HEK293 (cell line): ENCODE data around the gene CMC1.

Source experiments
- IKZF3 ChIP-seq: fragments of 450-650 bp; IDR thresholded peaks from 2 replicates; pipeline ENCODE4 v1.5.0; 2018; ENCODE audit warnings: missing biosample characterization, mild to moderate bottlenecking, missing genetic modification characterization, moderate library complexity
- SP3 ChIP-seq: fragments of 450-650 bp; formaldehyde crosslinking; IDR thresholded peaks from 2 replicates; pipeline ENCODE4 v1.5.1; 2016; ENCODE audit warnings: missing biosample characterization, missing genetic modification characterization
- ZBTB1 ChIP-seq: fragments of 450-650 bp; formaldehyde crosslinking; IDR thresholded peaks from 2 replicates; pipeline ENCODE4 v1.5.1; 2016; ENCODE audit warnings: missing biosample characterization, missing genetic modification characterization
- ZNF169 ChIP-seq: fragments of 450-650 bp; formaldehyde crosslinking; IDR thresholded peaks from 2 replicates; pipeline ENCODE4 v1.5.1; 2016; ENCODE audit warnings: missing biosample characterization, missing genetic modification characterization
- ZNF239 ChIP-seq: fragments of 450-650 bp; formaldehyde crosslinking; IDR thresholded peaks from 2 replicates; pipeline ENCODE4 v1.5.1; 2016; ENCODE audit warnings: missing biosample characterization, missing genetic modification characterization
- ZNF341 ChIP-seq: fragments of 450-650 bp; formaldehyde crosslinking; IDR thresholded peaks from 2 replicates; pipeline ENCODE4; 2016; ENCODE audit warnings: low read depth, missing biosample characterization, missing genetic modification characterization
- ZNF366 ChIP-seq: fragments of 450-650 bp; formaldehyde crosslinking; conservative IDR thresholded peaks from 2 replicates; pipeline ENCODE4 v1.5.1; 2016; ENCODE audit warnings: missing biosample characterization, missing genetic modification characterization
- ZNF416 ChIP-seq: fragments of 450-650 bp; formaldehyde crosslinking; IDR thresholded peaks from 2 replicates; pipeline ENCODE4 v1.5.1; 2016; ENCODE audit warnings: missing biosample characterization, missing genetic modification characterization
- ZNF426 ChIP-seq: fragments of 450-650 bp; formaldehyde crosslinking; IDR thresholded peaks from 2 replicates; pipeline ENCODE4 v1.5.1; 2017; ENCODE audit warnings: missing biosample characterization, missing genetic modification characterization, mild to moderate bottlenecking, inconsistent platforms, moderate library complexity
- ZNF473 ChIP-seq: fragments of 450-650 bp; formaldehyde crosslinking; IDR thresholded peaks from 2 replicates; pipeline ENCODE4 v1.5.1; 2017; ENCODE audit warnings: missing biosample characterization, missing genetic modification characterization
- ZNF549 ChIP-seq: fragments of 450-650 bp; IDR thresholded peaks from 2 replicates; pipeline ENCODE4 v1.5.1; 2018; ENCODE audit warnings: missing biosample characterization, missing genetic modification characterization, mild to moderate bottlenecking, inconsistent platforms, moderate library complexity
- ZNF585B ChIP-seq: fragments of 450-650 bp; formaldehyde crosslinking; IDR thresholded peaks from 2 replicates; pipeline ENCODE4 v1.5.1; 2016; ENCODE audit warnings: missing biosample characterization, missing genetic modification characterization
- ZNF596 ChIP-seq: fragments of 450-650 bp; IDR thresholded peaks from 2 replicates; pipeline ENCODE4 v1.5.0; 2018; ENCODE audit warnings: missing biosample characterization, mild to moderate bottlenecking, missing genetic modification characterization, moderate library complexity
- ZNF664 ChIP-seq: fragments of 450-650 bp; formaldehyde crosslinking; IDR thresholded peaks from 2 replicates; pipeline ENCODE4 v1.5.1; 2016; ENCODE audit warnings: missing biosample characterization, missing genetic modification characterization
- ZNF701 ChIP-seq: fragments of 450-650 bp; formaldehyde crosslinking; IDR thresholded peaks from 2 replicates; pipeline ENCODE4 v1.5.1; 2016; ENCODE audit warnings: missing biosample characterization, missing genetic modification characterization
- TF ChIP-seq, protein P1 (sequence below): fragments of 450-650 bp; formaldehyde crosslinking; IDR thresholded peaks from 2 replicates; pipeline ENCODE4 v1.5.1; 2016; ENCODE audit warnings: missing biosample characterization, missing genetic modification characterization
- TF ChIP-seq, protein P2 (sequence below): fragments of 450-650 bp; formaldehyde crosslinking; IDR thresholded peaks from 2 replicates; pipeline ENCODE4 v1.5.1; 2017; ENCODE audit warnings: missing biosample characterization, mild to moderate bottlenecking, missing genetic modification characterization, moderate library complexity
- TF ChIP-seq, protein P3 (sequence below): fragments of 450-650 bp; formaldehyde crosslinking; IDR thresholded peaks from 2 replicates; pipeline ENCODE4 v1.5.1; 2016; ENCODE audit warnings: missing biosample characterization, missing genetic modification characterization
- TF ChIP-seq, protein P4 (sequence below): fragments of 450-650 bp; formaldehyde crosslinking; optimal IDR thresholded peaks from 2 replicates; pipeline ENCODE3; 2016; ENCODE audit warnings: missing biosample characterization, mild to moderate bottlenecking, missing genetic modification characterization
- TF ChIP-seq, protein P5 (sequence below): sonication (generic); formaldehyde crosslinking; IDR thresholded peaks from 2 replicates; pipeline ENCODE4 v1.8.1; 2022; ENCODE audit warnings: mild to moderate bottlenecking, moderate library complexity, missing genetic modification reagents
- TF ChIP-seq, protein P6 (sequence below): fragments of 450-650 bp; formaldehyde crosslinking; IDR thresholded peaks from 2 replicates; pipeline ENCODE4 v1.5.1; 2017; ENCODE audit warnings: missing biosample characterization, missing genetic modification characterization
- TF ChIP-seq, protein P7 (sequence below): fragments of 450-650 bp; formaldehyde crosslinking; IDR thresholded peaks from 2 replicates; pipeline ENCODE4 v1.5.1; 2017; ENCODE audit warnings: missing biosample characterization, missing genetic modification characterization
- TF ChIP-seq, protein P8 (sequence below): fragments of 450-650 bp; formaldehyde crosslinking; IDR thresholded peaks from 2 replicates; pipeline ENCODE4 v1.5.1; 2016; ENCODE audit warnings: missing biosample characterization, missing genetic modification characterization, low read depth
- TF ChIP-seq, protein P9 (sequence below): fragments of 450-650 bp; formaldehyde crosslinking; IDR thresholded peaks from 2 replicates; pipeline ENCODE4 v1.5.1; 2016; ENCODE audit warnings: missing biosample characterization, missing genetic modification characterization

Gene CMC1

DNA sequence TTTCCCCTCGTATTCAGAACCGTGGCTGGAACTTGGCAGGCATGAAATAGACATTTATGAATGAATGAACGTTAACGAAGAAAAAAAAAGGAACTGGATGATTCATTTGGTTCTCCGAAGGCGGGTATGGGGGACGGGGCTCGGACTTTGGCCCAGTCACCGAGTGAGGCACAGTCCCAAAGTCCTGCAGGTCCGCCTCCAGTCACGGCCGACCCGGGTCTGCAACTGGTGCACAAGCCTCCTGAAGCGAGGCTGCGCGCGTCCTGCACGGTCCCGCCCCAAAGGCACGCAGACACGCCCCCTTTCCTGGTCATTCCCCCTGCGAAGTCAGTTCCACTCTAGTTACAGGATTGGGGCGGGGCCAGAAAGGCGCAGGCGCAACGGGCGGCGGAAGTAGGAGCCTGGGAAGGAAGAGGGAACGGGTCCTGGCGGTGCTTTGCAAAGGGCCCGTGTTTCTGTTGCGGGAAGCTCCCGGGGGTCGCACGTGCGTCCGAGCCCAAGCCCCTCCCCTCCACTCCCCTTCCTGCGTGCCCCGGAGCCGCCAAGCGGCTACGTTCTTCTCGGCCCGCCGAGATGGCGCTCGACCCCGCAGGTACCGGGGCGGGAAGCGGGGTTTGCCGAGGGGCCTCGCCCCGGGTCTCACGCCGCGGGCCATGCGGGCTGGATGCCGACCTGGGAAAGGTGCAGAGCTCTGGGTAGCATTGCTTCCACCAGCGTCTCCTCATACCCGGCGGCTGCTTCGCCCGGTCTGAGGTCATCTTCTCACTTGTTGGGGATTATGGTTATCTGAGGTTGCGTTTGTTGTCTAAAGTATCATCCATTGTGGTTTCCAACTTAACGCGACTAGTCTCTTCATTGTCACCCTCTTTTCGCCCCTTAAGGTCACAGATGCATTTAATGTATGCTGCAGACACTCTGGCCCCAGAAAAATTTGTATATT is at the start of gene CMC1 (continued):
- TF ChIP-seq ZBTB1 (no peak), ZNF664 (tag by site-specific recombination) (no peak), ZNF701 (tag by site-specific recombination) (no peak), SP3 (peak; percentile 85), ZNF366 (tag by site-specific recombination) (no peak), IKZF3 (tag by site-specific recombination) (peak; percentile 90), ZNF473 (tag by site-specific recombination) (no peak), ZNF585B (tag by site-specific recombination) (no peak), ZNF341 (tag by site-specific recombination) (0 out of 2 replicates have a peak, but pooled peaks have one; percentile 12), ZNF169 (tag by site-specific recombination) (no peak), ZNF239 (no peak), ZNF416 (no peak), ZNF596 (no peak), ZNF426 (no peak), ZNF549 (tag by site-specific recombination) (no peak)
- TF ChIP-seq, protein P1, sequence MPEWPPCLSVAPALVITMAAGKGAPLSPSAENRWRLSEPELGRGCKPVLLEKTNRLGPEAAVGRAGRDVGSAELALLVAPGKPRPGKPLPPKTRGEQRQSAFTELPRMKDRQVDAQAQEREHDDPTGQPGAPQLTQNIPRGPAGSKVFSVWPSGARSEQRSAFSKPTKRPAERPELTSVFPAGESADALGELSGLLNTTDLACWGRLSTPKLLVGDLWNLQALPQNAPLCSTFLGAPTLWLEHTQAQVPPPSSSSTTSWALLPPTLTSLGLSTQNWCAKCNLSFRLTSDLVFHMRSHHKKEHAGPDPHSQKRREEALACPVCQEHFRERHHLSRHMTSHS = no peak
- TF ChIP-seq, protein P2, sequence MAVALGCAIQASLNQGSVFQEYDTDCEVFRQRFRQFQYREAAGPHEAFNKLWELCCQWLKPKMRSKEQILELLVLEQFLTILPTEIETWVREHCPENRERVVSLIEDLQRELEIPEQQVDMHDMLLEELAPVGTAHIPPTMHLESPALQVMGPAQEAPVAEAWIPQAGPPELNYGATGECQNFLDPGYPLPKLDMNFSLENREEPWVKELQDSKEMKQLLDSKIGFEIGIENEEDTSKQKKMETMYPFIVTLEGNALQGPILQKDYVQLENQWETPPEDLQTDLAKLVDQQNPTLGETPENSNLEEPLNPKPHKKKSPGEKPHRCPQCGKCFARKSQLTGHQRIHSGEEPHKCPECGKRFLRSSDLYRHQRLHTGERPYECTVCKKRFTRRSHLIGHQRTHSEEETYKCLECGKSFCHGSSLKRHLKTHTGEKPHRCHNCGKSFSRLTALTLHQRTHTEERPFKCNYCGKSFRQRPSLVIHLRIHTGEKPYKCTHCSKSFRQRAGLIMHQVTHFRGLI (tag by site-specific recombination) = peak; percentile 97
- TF ChIP-seq, protein P3, sequence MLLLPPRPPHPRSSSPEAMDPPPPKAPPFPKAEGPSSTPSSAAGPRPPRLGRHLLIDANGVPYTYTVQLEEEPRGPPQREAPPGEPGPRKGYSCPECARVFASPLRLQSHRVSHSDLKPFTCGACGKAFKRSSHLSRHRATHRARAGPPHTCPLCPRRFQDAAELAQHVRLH (tag by site-specific recombination) = no peak
- TF ChIP-seq, protein P4, sequence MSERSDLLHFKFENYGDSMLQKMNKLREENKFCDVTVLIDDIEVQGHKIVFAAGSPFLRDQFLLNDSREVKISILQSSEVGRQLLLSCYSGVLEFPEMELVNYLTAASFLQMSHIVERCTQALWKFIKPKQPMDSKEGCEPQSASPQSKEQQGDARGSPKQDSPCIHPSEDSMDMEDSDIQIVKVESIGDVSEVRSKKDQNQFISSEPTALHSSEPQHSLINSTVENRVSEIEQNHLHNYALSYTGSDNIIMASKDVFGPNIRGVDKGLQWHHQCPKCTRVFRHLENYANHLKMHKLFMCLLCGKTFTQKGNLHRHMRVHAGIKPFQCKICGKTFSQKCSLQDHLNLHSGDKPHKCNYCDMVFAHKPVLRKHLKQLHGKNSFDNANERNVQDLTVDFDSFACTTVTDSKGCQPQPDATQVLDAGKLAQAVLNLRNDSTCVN = peak; percentile 78
- TF ChIP-seq, protein P5, sequence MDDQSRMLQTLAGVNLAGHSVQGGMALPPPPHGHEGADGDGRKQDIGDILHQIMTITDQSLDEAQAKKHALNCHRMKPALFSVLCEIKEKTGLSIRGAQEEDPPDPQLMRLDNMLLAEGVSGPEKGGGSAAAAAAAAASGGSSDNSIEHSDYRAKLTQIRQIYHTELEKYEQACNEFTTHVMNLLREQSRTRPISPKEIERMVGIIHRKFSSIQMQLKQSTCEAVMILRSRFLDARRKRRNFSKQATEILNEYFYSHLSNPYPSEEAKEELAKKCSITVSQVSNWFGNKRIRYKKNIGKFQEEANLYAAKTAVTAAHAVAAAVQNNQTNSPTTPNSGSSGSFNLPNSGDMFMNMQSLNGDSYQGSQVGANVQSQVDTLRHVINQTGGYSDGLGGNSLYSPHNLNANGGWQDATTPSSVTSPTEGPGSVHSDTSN (CRISPR knock-in tag) = no peak
- TF ChIP-seq, protein P6, sequence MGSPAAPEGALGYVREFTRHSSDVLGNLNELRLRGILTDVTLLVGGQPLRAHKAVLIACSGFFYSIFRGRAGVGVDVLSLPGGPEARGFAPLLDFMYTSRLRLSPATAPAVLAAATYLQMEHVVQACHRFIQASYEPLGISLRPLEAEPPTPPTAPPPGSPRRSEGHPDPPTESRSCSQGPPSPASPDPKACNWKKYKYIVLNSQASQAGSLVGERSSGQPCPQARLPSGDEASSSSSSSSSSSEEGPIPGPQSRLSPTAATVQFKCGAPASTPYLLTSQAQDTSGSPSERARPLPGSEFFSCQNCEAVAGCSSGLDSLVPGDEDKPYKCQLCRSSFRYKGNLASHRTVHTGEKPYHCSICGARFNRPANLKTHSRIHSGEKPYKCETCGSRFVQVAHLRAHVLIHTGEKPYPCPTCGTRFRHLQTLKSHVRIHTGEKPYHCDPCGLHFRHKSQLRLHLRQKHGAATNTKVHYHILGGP (tag by site-specific recombination) = no peak
- TF ChIP-seq, protein P7, sequence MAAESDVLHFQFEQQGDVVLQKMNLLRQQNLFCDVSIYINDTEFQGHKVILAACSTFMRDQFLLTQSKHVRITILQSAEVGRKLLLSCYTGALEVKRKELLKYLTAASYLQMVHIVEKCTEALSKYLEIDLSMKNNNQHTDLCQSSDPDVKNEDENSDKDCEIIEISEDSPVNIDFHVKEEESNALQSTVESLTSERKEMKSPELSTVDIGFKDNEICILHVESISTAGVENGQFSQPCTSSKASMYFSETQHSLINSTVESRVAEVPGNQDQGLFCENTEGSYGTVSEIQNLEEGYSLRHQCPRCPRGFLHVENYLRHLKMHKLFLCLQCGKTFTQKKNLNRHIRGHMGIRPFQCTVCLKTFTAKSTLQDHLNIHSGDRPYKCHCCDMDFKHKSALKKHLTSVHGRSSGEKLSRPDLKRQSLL (tag by site-specific recombination) = no peak
- TF ChIP-seq, protein P8, sequence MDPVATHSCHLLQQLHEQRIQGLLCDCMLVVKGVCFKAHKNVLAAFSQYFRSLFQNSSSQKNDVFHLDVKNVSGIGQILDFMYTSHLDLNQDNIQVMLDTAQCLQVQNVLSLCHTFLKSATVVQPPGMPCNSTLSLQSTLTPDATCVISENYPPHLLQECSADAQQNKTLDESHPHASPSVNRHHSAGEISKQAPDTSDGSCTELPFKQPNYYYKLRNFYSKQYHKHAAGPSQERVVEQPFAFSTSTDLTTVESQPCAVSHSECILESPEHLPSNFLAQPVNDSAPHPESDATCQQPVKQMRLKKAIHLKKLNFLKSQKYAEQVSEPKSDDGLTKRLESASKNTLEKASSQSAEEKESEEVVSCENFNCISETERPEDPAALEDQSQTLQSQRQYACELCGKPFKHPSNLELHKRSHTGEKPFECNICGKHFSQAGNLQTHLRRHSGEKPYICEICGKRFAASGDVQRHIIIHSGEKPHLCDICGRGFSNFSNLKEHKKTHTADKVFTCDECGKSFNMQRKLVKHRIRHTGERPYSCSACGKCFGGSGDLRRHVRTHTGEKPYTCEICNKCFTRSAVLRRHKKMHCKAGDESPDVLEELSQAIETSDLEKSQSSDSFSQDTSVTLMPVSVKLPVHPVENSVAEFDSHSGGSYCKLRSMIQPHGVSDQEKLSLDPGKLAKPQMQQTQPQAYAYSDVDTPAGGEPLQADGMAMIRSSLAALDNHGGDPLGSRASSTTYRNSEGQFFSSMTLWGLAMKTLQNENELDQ = no peak
- TF ChIP-seq, protein P9, sequence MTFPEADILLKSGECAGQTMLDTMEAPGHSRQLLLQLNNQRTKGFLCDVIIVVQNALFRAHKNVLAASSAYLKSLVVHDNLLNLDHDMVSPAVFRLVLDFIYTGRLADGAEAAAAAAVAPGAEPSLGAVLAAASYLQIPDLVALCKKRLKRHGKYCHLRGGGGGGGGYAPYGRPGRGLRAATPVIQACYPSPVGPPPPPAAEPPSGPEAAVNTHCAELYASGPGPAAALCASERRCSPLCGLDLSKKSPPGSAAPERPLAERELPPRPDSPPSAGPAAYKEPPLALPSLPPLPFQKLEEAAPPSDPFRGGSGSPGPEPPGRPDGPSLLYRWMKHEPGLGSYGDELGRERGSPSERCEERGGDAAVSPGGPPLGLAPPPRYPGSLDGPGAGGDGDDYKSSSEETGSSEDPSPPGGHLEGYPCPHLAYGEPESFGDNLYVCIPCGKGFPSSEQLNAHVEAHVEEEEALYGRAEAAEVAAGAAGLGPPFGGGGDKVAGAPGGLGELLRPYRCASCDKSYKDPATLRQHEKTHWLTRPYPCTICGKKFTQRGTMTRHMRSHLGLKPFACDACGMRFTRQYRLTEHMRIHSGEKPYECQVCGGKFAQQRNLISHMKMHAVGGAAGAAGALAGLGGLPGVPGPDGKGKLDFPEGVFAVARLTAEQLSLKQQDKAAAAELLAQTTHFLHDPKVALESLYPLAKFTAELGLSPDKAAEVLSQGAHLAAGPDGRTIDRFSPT (tag by site-specific recombination) = no peak
